ENCODE measurements around the gene CD247.

- TF ChIP-seq, protein P1, sequence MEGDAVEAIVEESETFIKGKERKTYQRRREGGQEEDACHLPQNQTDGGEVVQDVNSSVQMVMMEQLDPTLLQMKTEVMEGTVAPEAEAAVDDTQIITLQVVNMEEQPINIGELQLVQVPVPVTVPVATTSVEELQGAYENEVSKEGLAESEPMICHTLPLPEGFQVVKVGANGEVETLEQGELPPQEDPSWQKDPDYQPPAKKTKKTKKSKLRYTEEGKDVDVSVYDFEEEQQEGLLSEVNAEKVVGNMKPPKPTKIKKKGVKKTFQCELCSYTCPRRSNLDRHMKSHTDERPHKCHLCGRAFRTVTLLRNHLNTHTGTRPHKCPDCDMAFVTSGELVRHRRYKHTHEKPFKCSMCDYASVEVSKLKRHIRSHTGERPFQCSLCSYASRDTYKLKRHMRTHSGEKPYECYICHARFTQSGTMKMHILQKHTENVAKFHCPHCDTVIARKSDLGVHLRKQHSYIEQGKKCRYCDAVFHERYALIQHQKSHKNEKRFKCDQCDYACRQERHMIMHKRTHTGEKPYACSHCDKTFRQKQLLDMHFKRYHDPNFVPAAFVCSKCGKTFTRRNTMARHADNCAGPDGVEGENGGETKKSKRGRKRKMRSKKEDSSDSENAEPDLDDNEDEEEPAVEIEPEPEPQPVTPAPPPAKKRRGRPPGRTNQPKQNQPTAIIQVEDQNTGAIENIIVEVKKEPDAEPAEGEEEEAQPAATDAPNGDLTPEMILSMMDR (CRISPR knock-in tag; IDR thresholded peaks at IDR 0.05) = no peak
- no peak for TF ChIP-seq BHLHE40 (IDR thresholded peaks at IDR 0.05; ENCODE audit: low read length)
- TF ChIP-seq ZFP37 (CRISPR knock-in tag; IDR thresholded peaks at IDR 0.05; ENCODE audit: borderline replicate concordance) = no peak
- no peak for TF ChIP-seq MAX (IDR thresholded peaks at IDR 0.05)
- no peak for TF ChIP-seq ZNF446 (CRISPR knock-in tag; IDR thresholded peaks at IDR 0.05)
Observed at GRCh38 chr1:167510244-167510643, 8.1 kb downstream of the CD247 start.
